HG03095 (cell line): ENCODE results near the gene MAPT.

ENCODE experiments used
- ATAC-seq: cut with Tn5 transposase; IDR thresholded peaks from one replicate; pipeline ENCODE4 v1.9.1; 2021; ENCODE audit warnings: moderate library complexity; ENCODE audit not compliant: unreplicated experiment

MAPT gene

GRCh38 chr17:46044286-46044928 lies 150.1 kb downstream of the MAPT start:
- no peak for ATAC-seq

DNA sequence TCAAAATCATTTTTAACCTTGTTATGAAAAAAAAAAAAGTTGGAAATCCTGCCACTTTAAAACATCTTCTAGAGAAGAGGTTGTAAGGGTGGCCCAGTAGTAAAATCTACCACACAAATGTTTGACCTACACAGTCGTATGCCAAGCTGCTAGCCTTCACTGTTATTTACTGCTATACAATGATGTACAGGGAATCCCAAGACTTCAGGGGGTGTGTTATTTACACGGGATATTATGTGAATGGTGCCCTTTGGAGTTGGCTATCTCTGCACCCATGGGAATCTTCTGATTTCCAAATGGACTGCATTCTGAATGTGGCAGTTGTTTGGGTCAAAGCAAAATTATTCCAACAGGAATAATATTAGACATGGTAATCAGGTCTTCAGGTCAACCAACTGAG lies 150.6 kb downstream of the MAPT start:
- no peak for ATAC-seq

GRCh38 chr17:46045639-46046038 lies 151.3 kb downstream of the MAPT start:
- ATAC-seq: no peak

DNA sequence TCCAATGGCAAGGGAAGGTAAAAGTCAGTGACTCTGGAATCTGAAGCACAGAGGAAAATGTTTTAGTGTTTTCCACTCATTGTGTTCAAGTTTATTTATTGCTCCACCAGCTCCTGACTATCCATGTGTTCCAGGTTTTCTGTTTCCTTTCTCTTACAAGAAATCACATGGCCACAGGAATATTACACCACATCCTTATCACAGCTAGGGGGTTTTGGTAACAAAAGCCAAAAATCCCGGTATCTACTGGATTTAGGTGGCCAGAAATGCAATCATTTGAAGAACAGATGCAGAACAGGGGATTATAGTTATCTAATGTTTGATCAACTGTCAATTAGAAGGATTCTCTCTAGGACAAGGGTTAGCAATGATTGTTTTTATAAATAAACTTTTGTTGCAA lies 152.6 kb downstream of the MAPT start:
- ATAC-seq: no peak

GRCh38 chr17:46047398-46047797 lies 153.0 kb downstream of the MAPT start:
- ATAC-seq: no peak

DNA sequence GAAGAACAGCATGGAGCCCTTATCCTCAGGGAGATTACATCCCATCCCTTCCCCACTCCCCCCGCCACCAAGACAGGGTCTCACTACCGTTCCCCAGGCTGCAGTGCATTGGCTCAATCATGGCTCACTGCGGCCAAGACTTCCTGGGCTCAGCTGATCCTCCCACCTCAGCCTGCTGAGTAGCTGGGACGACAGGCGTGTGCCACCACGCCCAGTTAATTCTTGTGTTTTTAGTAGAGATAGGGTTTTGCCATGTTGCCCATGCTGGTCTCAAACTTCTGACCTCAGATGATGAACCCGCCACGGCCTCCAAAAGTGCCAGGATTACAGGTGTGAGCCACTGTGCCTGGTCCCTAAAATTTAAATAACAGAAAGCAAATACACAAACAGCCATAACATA lies 153.5 kb downstream of the MAPT start:
- ATAC-seq: no peak

GRCh38 chr17:46049656-46050055 lies 155.3 kb downstream of the MAPT start:
- no peak for ATAC-seq

GRCh38 chr17:46053911-46054534 lies 159.7 kb downstream of the MAPT start:
- ATAC-seq: no peak

DNA sequence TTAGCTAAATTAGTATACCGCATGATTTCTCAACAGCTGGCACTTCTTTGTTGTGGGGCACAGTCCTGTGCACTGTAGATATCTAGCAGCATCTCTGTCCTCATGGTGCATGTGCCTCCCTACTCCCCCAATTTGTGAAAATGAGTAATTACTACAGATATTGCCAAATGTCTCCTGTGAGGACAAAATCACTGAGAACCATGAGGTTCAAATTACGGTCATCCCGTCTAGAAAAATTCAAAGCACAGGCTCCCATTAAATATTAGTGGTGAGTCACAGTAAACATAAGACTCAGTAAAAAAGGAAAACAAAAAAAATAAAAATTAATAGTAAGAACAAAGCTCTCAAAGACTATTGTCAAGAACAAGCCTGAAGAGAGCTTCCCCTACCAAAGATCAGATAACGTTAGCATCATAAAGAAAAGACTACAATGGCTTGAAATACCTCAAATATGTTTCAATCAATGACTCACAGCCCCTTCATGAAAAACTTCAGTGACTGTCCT lies 162.5 kb downstream of the MAPT start:
- ATAC-seq: no peak

GRCh38 chr17:46057366-46057765 lies 163.0 kb downstream of the MAPT start:
- no peak for ATAC-seq

GRCh38 chr17:46059486-46059885 lies 165.1 kb downstream of the MAPT start:
- ATAC-seq: no peak

DNA sequence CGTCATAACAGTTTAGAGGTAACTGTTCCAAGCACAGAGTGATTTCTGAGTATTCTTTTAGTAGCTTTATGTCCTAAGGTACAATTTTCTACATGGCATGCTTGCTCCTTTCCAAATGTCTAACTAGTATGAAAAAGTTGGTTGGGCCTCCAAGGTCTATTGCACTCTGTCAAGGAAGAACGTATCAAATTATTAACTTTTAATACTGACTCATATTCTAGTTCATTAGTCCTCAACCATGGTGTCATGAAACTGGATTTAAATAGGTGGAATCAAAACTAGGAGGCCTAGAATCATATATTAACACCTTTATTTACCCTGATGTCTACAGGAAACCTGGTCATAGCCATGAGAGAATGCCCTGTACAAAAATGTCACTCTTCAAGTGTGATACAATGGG lies 166.1 kb downstream of the MAPT start:
- no peak for ATAC-seq

DNA sequence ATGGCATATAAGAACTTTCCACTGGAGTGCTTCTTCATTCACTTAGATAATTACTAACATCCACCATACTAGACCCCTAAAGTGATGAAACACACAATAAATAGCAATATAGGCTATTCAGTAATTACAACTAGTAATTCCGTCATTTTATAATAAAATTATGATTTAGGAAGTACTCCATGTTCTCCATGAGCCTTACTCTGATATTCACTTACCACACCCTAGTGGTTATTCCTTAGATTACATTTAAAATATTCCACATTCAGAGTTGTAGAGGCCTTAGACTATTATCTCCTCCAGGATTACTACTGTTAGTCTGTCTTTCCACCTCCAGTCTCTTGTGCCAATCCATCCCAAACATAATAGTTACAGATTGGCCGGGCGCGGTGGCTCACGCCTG lies 167.1 kb downstream of the MAPT start:
- no peak for ATAC-seq

DNA sequence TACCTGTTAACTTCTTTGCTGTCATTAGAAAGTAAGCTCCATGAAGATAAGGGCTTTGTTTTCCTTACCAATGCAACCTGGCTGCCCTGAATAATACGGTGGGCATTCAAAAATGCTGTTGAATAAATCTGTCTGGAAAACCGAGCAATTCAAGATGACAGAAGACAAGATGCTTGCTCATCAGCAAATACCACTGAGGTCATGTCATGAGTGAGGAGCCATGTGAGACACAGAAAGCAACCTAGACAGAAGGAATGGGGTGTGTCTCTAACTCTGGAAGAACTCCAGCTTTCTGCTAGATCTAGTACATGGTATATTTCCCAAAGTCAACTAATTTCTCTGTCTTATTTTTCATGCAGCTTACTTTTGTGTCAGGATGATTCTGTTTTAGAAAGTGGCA lies 168.9 kb downstream of the MAPT start:
- ATAC-seq: no peak

GRCh38 chr17:46064460-46064859 lies 170.1 kb downstream of the MAPT start:
- no peak for ATAC-seq

- ATAC-seq: no peak
Observed at GRCh38 chr17:46071796-46072195, 177.4 kb downstream of the MAPT start.

DNA sequence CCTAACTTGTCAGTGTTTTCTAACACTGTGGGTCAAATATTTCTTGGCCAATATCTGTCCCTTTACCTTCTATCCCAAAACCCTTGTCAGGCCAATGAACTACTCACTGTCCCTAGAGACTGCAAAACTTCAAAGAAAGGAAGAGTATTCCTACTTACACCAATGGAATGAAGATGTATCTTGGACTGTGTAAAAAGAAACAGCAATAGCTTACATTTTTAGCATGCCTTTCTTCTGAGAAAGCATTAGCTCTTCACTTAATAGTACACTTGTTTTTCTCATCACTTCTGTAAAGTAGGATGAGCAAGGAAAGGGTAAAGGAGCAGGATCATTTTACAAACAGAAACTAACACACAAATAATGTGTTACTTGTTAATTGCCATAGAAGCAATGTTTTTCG lies 178.6 kb downstream of the MAPT start:
- no peak for ATAC-seq

DNA sequence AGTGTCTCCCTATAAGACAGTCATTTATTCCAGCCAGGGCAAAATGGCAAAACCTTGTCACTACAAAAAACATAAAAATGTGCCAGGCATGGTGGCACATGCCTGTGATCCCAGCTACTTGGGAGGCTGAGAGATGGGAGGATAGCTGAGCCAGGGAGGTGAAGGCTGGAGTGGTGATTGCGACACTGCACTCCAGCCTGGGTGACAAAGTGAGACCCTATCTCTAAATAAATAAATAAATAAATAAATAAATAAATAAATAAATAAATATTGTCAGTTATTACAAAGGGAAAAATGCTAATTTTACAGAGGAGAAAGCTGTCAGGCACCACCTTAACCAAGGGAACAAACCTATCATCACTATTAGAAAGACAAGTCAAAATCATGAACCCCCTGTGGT lies 180.2 kb downstream of the MAPT start:
- no peak for ATAC-seq
